GM12878 (cell line): ENCODE results near the gene B3GNT4. TPM values are rescaled to one million over a fixed set of nuclear protein-coding genes. Genes with fewer than 3 reads are reported as not detected.

ENCODE experiments used
- ATAC-seq: fragments of 200-7000 bp; cut with Tn5 transposase; 3 replicates; pipeline ENCODE4 v1.9.1; 2020; ENCODE audit warnings: mild to moderate bottlenecking, moderate library complexity
- BruUV-seq: library from RNA; stranded (reverse); fragments of 400-500 nt; replicated peaks from 2 replicates; lab custom pipeline; 2021; lab: Mats Ljungman, UMichigan
- CTCF ChIA-PET: fragments of 300-600 bp; sonication (Branson Sonifier 250); formaldehyde crosslinking; extraction: SDS; loops from one replicate; lab custom pipeline; 2021; ENCODE audit warnings: inconsistent platforms; lab: Yijun Ruan, JAX
- POLR2A ChIA-PET: fragments of 350-600 bp; formaldehyde crosslinking; extraction: SDS; loops from one replicate; lab custom pipeline; 2021; ENCODE audit warnings: inconsistent platforms; lab: Charles Lee
- RAD21 ChIA-PET: fragments of 300-600 bp; sonication (Branson Sonifier 250); formaldehyde crosslinking; loops from one replicate; lab custom pipeline; 2023; ENCODE audit warnings: antibody characterized with exemption; ENCODE audit not compliant: unreplicated experiment; lab: Charles Lee
- SMC1A ChIA-PET: fragments of 300-600 bp; sonication (Branson Sonifier 250); formaldehyde crosslinking; loops from one replicate; lab custom pipeline; 2023; ENCODE audit not compliant: unreplicated experiment, uncharacterized antibody; lab: Charles Lee
- DNase-seq: peaks from one replicate; pipeline ENCODE4 v3.0.0-alpha.2; 2011; ENCODE audit warnings: low read depth, low spot score
- FAIRE-seq: peaks from 3 replicates; lab custom pipeline; 2011; peaks lifted over from hg19 to GRCh38; lab: Jason Lieb, UNC
- H2AFZ ChIP-seq: 2 replicates; pipeline ENCODE4 v1.6.0; 2011; ENCODE audit warnings: low read depth, low read length, control low read depth; ENCODE audit not compliant: control insufficient read depth
- H3K27ac ChIP-seq: 2 replicates; pipeline ENCODE4 v1.5.1; 2011; ENCODE audit warnings: control low read depth; ENCODE audit not compliant: control insufficient read depth, insufficient read depth
- H3K27me3 ChIP-seq, 2 experiments: replicated peaks in 1 of 2; 2 replicates each; pipeline versions ENCODE4 v1.6.0 to v1.6.1; 2011; ENCODE audit warnings: low read length in 1 of 2; ENCODE audit not compliant: control insufficient read depth in 2 of 2, insufficient read depth in 2 of 2
- H3K36me3 ChIP-seq, 2 experiments: 2 replicates each; pipeline ENCODE4 v1.5.1; 2011; ENCODE audit warnings: low read length in 1 of 2; ENCODE audit not compliant: control insufficient read depth in 2 of 2, insufficient read depth in 2 of 2
- H3K4me1 ChIP-seq: 2 replicates; pipeline ENCODE4 v1.6.1; 2011; ENCODE audit warnings: mild to moderate bottlenecking, low read length, moderate library complexity, mixed read lengths; ENCODE audit not compliant: control insufficient read depth, insufficient read depth
- H3K4me2 ChIP-seq: 2 replicates; pipeline ENCODE4 v1.6.0; 2011; ENCODE audit warnings: control low read depth; ENCODE audit not compliant: control insufficient read depth, insufficient read depth
- H3K4me3 ChIP-seq: fragments of 200-600 bp; sonication (generic); 2 replicates; pipeline ENCODE4 v1.5.1; 2016
- H3K79me2 ChIP-seq: 2 replicates; pipeline ENCODE4 v1.6.0; 2011; ENCODE audit warnings: low read length; ENCODE audit not compliant: control insufficient read depth, insufficient read depth
- H3K9ac ChIP-seq: 2 replicates; pipeline ENCODE4 v1.8.0; 2011; ENCODE audit warnings: low read length, control low read depth, mixed read lengths; ENCODE audit not compliant: control insufficient read depth, insufficient read depth
- H3K9me3 ChIP-seq: replicated peaks from 3 replicates; pipeline ENCODE4 v1.5.1; 2011; ENCODE audit warnings: mild to moderate bottlenecking, low read length; ENCODE audit not compliant: control insufficient read depth, insufficient read depth
- H4K20me1 ChIP-seq: 2 replicates; pipeline ENCODE4 v1.6.0; 2011; ENCODE audit not compliant: control insufficient read depth, insufficient read depth
- ATF7 ChIP-seq: fragments of 450-650 bp; IDR thresholded peaks from 2 replicates; pipeline ENCODE4 v1.6.1; 2016; ENCODE audit warnings: low read depth, mild to moderate bottlenecking
- CHD4 ChIP-seq: fragments of 200-600 bp; sonication (generic); IDR thresholded peaks from 2 replicates; pipeline ENCODE4 v1.6.1; 2016; ENCODE audit warnings: mild to moderate bottlenecking
- CREB1 ChIP-seq: IDR thresholded peaks from 2 replicates; pipeline ENCODE4 v1.6.1; 2012; ENCODE audit warnings: low read depth, mild to moderate bottlenecking, inconsistent platforms
- CREM ChIP-seq: IDR thresholded peaks from 2 replicates; pipeline ENCODE4 v1.6.1; 2014; ENCODE audit warnings: antibody characterized with exemption, low read depth
- DPF2 ChIP-seq: fragments of 450-650 bp; IDR thresholded peaks from 2 replicates; pipeline ENCODE4 v1.6.1; 2017; ENCODE audit warnings: mild to moderate bottlenecking
- EED ChIP-seq: sonication (generic); IDR thresholded peaks from 2 replicates; pipeline ENCODE4 v1.6.1; 2016; ENCODE audit warnings: antibody characterized with exemption, low read depth
- GATAD2B ChIP-seq: fragments of 450-650 bp; conservative IDR thresholded peaks from 2 replicates; pipeline ENCODE4 v1.6.1; 2017; ENCODE audit warnings: low read depth, mild to moderate bottlenecking, moderate library complexity
- JUNB ChIP-seq: IDR thresholded peaks from 2 replicates; pipeline ENCODE4 v1.6.1; 2016; ENCODE audit warnings: antibody characterized with exemption, mild to moderate bottlenecking
- KDM1A ChIP-seq: fragments of 200-600 bp; sonication (generic); IDR thresholded peaks from 2 replicates; pipeline ENCODE4 v1.6.1; 2016; ENCODE audit warnings: borderline replicate concordance
- MXI1 ChIP-seq: fragments of 150-350 bp; IDR thresholded peaks from 2 replicates; pipeline ENCODE4 v1.6.1; 2011; ENCODE audit warnings: low read depth, mild to moderate bottlenecking, inconsistent platforms, low read length, improper control_type of control experiment
- MYC ChIP-seq: IDR thresholded peaks from 2 replicates; pipeline ENCODE4 v1.6.1; 2011; ENCODE audit warnings: mild to moderate bottlenecking, low read length, moderate library complexity, inconsistent platforms; ENCODE audit not compliant: insufficient read depth, insufficient replicate concordance, insufficient read length, severe bottlenecking
- NR2C1 ChIP-seq: fragments of 450-650 bp; IDR thresholded peaks from 2 replicates; pipeline ENCODE4 v1.6.1; 2017; ENCODE audit warnings: antibody characterized with exemption, mild to moderate bottlenecking, moderate library complexity
- RFX5 ChIP-seq: IDR thresholded peaks from 2 replicates; pipeline ENCODE4 v1.6.1; 2011; ENCODE audit warnings: low read depth, low read length, improper control_type of control experiment
- RUNX3 ChIP-seq: IDR thresholded peaks from 2 replicates; pipeline ENCODE4 v1.6.1; 2012; ENCODE audit warnings: low read length, inconsistent platforms
- TAF1 ChIP-seq: IDR thresholded peaks from 2 replicates; pipeline ENCODE4 v1.6.1; 2011; ENCODE audit warnings: mild to moderate bottlenecking, low read depth, low read length, borderline replicate concordance
- TARDBP ChIP-seq: IDR thresholded peaks from 2 replicates; pipeline ENCODE4 v1.6.1; 2016; ENCODE audit warnings: borderline replicate concordance
- TCF7 ChIP-seq: IDR thresholded peaks from 2 replicates; pipeline ENCODE4 v1.6.1; 2014; ENCODE audit warnings: antibody characterized with exemption, borderline replicate concordance
- whole genome bisulfite sequencing: methylation state at CpG from one replicate; pipeline ENCODE4 v1.1.6; 2016; ENCODE audit warnings: low lambda C conversion rate; ENCODE audit not compliant: insufficient replicate concordance, insufficient coverage; ENCODE audit errors: missing lambda C conversion rate; 5-methylcytosine and 5-hydroxymethylcytosine counted together
- in situ Hi-C: fragments of 300-500 bp; cut with MboI; formaldehyde crosslinking; loops from 9 replicates; pipeline ENCODE4 v1.14.3; 2018; ENCODE audit warnings: mixed read lengths
- intact Hi-C: fragments of 100-400 bp; cut with micrococcal nuclease; formaldehyde crosslinking; loops from one replicate; pipeline ENCODE4 v1.14.2; 2022; ENCODE audit not compliant: unreplicated experiment
- polyA plus RNA-seq, 11 experiments: library from polyadenylated mRNA; depleted of rRNA in 4 of 11; unstranded in 6 of 11; stranded (reverse) in 5 of 11; fragments of >200 nt; fragmentation: Nextera tagmentation in 4 of 11; fragmentation: Illumina TruSeq in 1 of 11; extraction: Ambion mirVana in 4 of 11; extraction: Trizol in 1 of 11; gene quantifications; 1 replicate in 1 of 11; 2 replicates in 10 of 11; pipeline versions ENCODE4 v1.2.1 to v1.2.3, GENCODE V29; 2011 to 2016; ENCODE audit warnings: inconsistent platforms in 2 of 11, missing spikeins in 2 of 11, low read depth in 1 of 11
- total RNA-seq, 4 experiments: library from RNA; depleted of rRNA in 3 of 4; stranded (reverse); fragments of >200 nt in 3 of 4; fragmentation: Illumina TruSeq in 1 of 4; extraction: Trizol in 1 of 4; gene quantifications; 2 replicates each; pipeline versions ENCODE4 v1.2.1 to v1.2.3, GENCODE V29; 2013 to 2021
- TF ChIP-seq, protein P1 (sequence below): IDR thresholded peaks from 2 replicates; pipeline ENCODE4 v1.6.1; 2012; ENCODE audit warnings: improper control_type of control experiment, low read depth, low read length; ENCODE audit not compliant: insufficient replicate concordance
- TF ChIP-seq, protein P2 (sequence below), 3 experiments: IDR thresholded peaks in 2 of 3; conservative IDR thresholded peaks in 1 of 3; 2 replicates each; pipeline ENCODE4 v1.5.1; 2011; ENCODE audit warnings: low read depth in 3 of 3, low read length in 3 of 3, mild to moderate bottlenecking in 3 of 3, control low read depth in 2 of 3, moderate library complexity in 2 of 3, inconsistent platforms in 1 of 3, mixed read lengths in 1 of 3; ENCODE audit not compliant: control insufficient read depth in 2 of 3, insufficient read depth in 1 of 3; ENCODE audit errors: extremely low read depth in 1 of 3

Gene B3GNT4
- total and polyA plus RNA-seq, 10 of the 15 experiments (the other 5 are each of a cell fraction or from before 2014, with no cell fraction given) = 0.04 to 0.95 (median 0.88) TPM; not detected in 7

DNA sequence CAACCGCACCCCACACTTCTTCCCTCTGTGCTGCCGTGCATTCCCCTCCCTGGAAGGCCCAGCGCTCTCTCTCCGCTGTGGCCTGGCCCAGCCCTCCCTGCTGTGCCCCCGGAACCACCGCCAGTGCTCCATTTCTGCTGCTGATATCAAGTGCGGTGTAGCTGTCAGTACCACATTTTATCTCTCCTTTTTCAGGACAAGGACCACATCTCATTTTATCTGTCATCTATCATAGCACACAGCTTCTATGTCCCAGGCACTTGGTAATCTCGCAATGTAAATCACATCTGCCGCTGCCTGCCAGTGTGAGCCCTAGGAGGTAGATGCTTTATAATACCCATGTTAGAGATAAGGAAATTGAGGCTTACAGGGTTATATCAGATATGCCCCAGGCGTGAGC is 47.8 kb upstream of the B3GNT4 start (continued):
- TF ChIP-seq, protein P1, sequence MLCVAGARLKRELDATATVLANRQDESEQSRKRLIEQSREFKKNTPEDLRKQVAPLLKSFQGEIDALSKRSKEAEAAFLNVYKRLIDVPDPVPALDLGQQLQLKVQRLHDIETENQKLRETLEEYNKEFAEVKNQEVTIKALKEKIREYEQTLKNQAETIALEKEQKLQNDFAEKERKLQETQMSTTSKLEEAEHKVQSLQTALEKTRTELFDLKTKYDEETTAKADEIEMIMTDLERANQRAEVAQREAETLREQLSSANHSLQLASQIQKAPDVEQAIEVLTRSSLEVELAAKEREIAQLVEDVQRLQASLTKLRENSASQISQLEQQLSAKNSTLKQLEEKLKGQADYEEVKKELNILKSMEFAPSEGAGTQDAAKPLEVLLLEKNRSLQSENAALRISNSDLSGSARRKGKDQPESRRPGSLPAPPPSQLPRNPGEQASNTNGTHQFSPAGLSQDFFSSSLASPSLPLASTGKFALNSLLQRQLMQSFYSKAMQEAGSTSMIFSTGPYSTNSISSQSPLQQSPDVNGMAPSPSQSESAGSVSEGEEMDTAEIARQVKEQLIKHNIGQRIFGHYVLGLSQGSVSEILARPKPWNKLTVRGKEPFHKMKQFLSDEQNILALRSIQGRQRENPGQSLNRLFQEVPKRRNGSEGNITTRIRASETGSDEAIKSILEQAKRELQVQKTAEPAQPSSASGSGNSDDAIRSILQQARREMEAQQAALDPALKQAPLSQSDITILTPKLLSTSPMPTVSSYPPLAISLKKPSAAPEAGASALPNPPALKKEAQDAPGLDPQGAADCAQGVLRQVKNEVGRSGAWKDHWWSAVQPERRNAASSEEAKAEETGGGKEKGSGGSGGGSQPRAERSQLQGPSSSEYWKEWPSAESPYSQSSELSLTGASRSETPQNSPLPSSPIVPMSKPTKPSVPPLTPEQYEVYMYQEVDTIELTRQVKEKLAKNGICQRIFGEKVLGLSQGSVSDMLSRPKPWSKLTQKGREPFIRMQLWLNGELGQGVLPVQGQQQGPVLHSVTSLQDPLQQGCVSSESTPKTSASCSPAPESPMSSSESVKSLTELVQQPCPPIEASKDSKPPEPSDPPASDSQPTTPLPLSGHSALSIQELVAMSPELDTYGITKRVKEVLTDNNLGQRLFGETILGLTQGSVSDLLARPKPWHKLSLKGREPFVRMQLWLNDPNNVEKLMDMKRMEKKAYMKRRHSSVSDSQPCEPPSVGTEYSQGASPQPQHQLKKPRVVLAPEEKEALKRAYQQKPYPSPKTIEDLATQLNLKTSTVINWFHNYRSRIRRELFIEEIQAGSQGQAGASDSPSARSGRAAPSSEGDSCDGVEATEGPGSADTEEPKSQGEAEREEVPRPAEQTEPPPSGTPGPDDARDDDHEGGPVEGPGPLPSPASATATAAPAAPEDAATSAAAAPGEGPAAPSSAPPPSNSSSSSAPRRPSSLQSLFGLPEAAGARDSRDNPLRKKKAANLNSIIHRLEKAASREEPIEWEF = no peak
- TF ChIP-seq CREM (no peak), RFX5 (no peak), CREB1 (no peak), MYC (no peak), TAF1 (no peak), KDM1A (no peak)
- TF ChIP-seq, all 136 proteins: peak for 0

DNA sequence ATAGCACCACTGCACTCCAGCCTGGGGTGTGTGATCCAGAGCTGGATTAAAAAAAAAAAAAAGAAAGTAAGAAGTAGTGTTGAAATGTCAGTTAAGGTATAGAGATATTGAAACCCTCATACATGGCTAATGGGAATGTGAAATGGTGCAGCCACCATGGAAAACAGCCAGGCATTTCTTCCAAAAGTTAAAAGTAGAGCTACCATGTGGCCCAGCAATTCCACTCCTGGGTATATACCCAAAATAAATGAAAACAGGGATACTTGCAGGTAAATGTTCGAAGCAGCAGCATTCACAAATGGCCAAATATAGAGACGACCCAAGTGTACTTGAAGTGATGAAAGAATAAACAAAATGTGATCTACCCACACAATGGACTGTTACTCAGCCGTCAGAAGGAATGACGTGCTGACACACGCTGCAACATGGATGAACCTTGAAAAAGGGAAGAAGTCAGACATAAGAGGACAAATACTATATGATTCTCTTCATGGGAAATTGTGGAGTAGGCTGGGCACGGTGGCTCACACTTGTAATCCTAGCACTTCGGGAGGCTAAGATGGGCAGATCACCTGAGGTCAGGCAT is 44.7 kb upstream of the B3GNT4 start:
- in situ Hi-C loops (no loop called here), intact Hi-C loops (no loop called here)
- no TSS peak for BruUV-seq
- H3K4me3 ChIP-seq = no peak overlapping the region
- H3K9ac ChIP-seq = no peak overlapping the region
- no peak for ATAC-seq
- H2AFZ ChIP-seq = no peak overlapping the region
- ChIA-PET POLR2A (interaction anchor here (0.7 kb wide), 1 partner anchor 66 kb away, joined by 3 read pairs; no protein-coding TSS in a partner anchor), CTCF (interaction anchor here (0.6 to 2.5 kb wide), 3 partner anchors 104 to 377 kb away, joined by 3 to 5 read pairs (median 4); no protein-coding TSS in a partner anchor), RAD21 (no interaction called here), SMC1A (interaction anchor here (0.7 kb wide), 1 partner anchor 437 kb away, joined by 3 read pairs; no protein-coding TSS in a partner anchor)
- FAIRE-seq = no peak
- no peak overlapping the region for H3K4me2 ChIP-seq
- H3K27ac ChIP-seq = no peak overlapping the region
- 65% methylated on average over 7 of the region's 7 CpGs for WGBS
- H3K4me1 ChIP-seq = peaks cover 3% of the 10 kb centered on the region; the same call in 1 of the 2 replicates
- DNase-seq = no peak
- H3K79me2 ChIP-seq = no peaks in the 10 kb centered on the region
- H3K36me3 ChIP-seq = no peaks in the 10 kb centered on the region
- no peaks in the 10 kb centered on the region for H3K9me3 ChIP-seq
- no peaks in the 10 kb centered on the region for H3K27me3 ChIP-seq
- no peaks in the 10 kb centered on the region for H4K20me1 ChIP-seq
- TF ChIP-seq ATF7 (no peak), DPF2 (no peak), TARDBP (no peak), MXI1 (no peak), EED (no peak), GATAD2B (no peak), JUNB (no peak), TCF7 (no peak), NR2C1 (no peak), RUNX3 (no peak), CHD4 (no peak)
- TF ChIP-seq, protein P2, sequence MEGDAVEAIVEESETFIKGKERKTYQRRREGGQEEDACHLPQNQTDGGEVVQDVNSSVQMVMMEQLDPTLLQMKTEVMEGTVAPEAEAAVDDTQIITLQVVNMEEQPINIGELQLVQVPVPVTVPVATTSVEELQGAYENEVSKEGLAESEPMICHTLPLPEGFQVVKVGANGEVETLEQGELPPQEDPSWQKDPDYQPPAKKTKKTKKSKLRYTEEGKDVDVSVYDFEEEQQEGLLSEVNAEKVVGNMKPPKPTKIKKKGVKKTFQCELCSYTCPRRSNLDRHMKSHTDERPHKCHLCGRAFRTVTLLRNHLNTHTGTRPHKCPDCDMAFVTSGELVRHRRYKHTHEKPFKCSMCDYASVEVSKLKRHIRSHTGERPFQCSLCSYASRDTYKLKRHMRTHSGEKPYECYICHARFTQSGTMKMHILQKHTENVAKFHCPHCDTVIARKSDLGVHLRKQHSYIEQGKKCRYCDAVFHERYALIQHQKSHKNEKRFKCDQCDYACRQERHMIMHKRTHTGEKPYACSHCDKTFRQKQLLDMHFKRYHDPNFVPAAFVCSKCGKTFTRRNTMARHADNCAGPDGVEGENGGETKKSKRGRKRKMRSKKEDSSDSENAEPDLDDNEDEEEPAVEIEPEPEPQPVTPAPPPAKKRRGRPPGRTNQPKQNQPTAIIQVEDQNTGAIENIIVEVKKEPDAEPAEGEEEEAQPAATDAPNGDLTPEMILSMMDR (IDR thresholded peaks at IDR 0.05 in 2 of 3, conservative IDR thresholded peaks at IDR 0.05 in 1 of 3; ENCODE audit: control insufficient read depth in 2 of 3, extremely low read depth in 1 of 3, insufficient read depth in 1 of 3, low read depth in 3 of 3, low read length in 3 of 3) = no peak
